Heart left ventricle (tissue), 16 donors: ENCODE results near the gene RIMKLA. TPM values are rescaled to one million over a fixed set of nuclear protein-coding genes. Genes with fewer than 3 reads are reported as not detected.
A peak's percentile ranks its signal among the peaks of the same experiment; 100 is the strongest.

Experiments used
- ATAC-seq, 4 donors: fragments of 200-7000 bp; cut with Tn5 transposase; one replicate each; pipeline ENCODE4 v1.9.1; 2020 to 2022; ENCODE audit warnings: moderate library complexity in 4 of 4, mild to moderate bottlenecking in 3 of 4, moderate number of reproducible peaks in 1 of 4
- DNase-seq, 5 donors: peaks; one replicate each; pipeline ENCODE4 v3.0.0-alpha.2; 2020
- H3K27ac ChIP-seq, 12 donors: fragments of 200-600 bp; sonication (generic) in 4 of 12; one replicate each; pipeline versions ENCODE4 v1.5.0 to v1.8.0; 2016 to 2022; ENCODE audit warnings: mild to moderate bottlenecking in 2 of 12
- H3K27me3 ChIP-seq, 9 donors: fragments of 200-600 bp; sonication (generic) in 2 of 9; one replicate each; pipeline versions ENCODE4 v1.5.1 to v1.8.0; 2016 to 2022; ENCODE audit warnings: mild to moderate bottlenecking in 3 of 9
- H3K36me3 ChIP-seq, 9 donors: fragments of 200-600 bp; sonication (generic) in 2 of 9; one replicate each; pipeline versions ENCODE4 v1.5.0 to v1.8.0; 2018 to 2022; ENCODE audit warnings: mild to moderate bottlenecking in 2 of 9
- H3K4me1 ChIP-seq, 12 donors: fragments of 200-600 bp; sonication (generic) in 4 of 12; one replicate each; pipeline versions ENCODE4 v1.5.0 to v1.8.0; 2016 to 2022; ENCODE audit warnings: mild to moderate bottlenecking in 3 of 12
- H3K4me3 ChIP-seq, 12 donors: fragments of 200-600 bp; sonication (generic) in 4 of 12; one replicate each; pipeline versions ENCODE4 v1.5.0 to v1.8.0; 2017 to 2022; ENCODE audit warnings: mild to moderate bottlenecking in 9 of 12, moderate library complexity in 4 of 12
- H3K9me3 ChIP-seq, 12 donors: fragments of 200-600 bp; sonication (generic) in 4 of 12; one replicate each; pipeline versions ENCODE4 v1.5.0 to v1.8.0; 2016 to 2022; ENCODE audit warnings: mild to moderate bottlenecking in 1 of 12
- POLR2A ChIP-seq, 2 donors: fragments of 450-650 bp; IDR thresholded peaks; one replicate each; pipeline ENCODE4 v1.6.1; 2017; ENCODE audit warnings: antibody characterized with exemption in 2 of 2, mild to moderate bottlenecking in 2 of 2, moderate library complexity in 2 of 2
- WGBS, 4 donors: extraction: QIAGEN DNeasy Blood & Tissue Kit in 2 of 4; methylation state at CpG; one replicate each; pipeline versions ENCODE4 v1.1.5 to v1.1.7; 2013 to 2018; 5-methylcytosine and 5-hydroxymethylcytosine counted together
- intact Hi-C, 10 donors: fragments of 100-400 bp; cut with DNase I; formaldehyde crosslinking; loops; one replicate each; pipeline versions ENCODE4 v1.11.1 to v1.14.2; 2022
- polyA plus RNA-seq, 2 donors: library from polyadenylated mRNA; stranded (reverse); fragments of 200-250 nt; gene quantifications; one replicate each; pipeline ENCODE4 v1.2.3, GENCODE V29; 2013
- total RNA-seq, 9 donors: library from RNA; depleted of rRNA in 2 of 9; stranded (reverse); fragments of >200 nt in 2 of 9; fragmentation: NEBNext Ultra II Directional in 3 of 9; extraction: Animal tissue kit (Norgen Biotek cat#: 25700) in 3 of 9; gene quantifications; one replicate each; pipeline versions ENCODE4 v1.1.0 to v1.2.4, GENCODE V29; 2016 to 2023
- TF ChIP-seq, protein P1 (sequence below), 12 donors: fragments of 200-600 bp; sonication (generic) in 4 of 12; IDR thresholded peaks; one replicate each; pipeline versions ENCODE4 v1.5.0 to v1.8.0; 2018 to 2022; ENCODE audit warnings: antibody characterized with exemption in 12 of 12, mild to moderate bottlenecking in 5 of 12
- donor health status: ischemic (EF 13 %, LVEDD 7.1; RV severe dilation, severe dysfunction).
- donor health status: healthy with polysubstance abuse.
- donor health status: DM: no; HTN: yes; CAD: no.
- donor health status: DM: no; HTN: no; CAD: no.
- donor health status: ischemic (EF 25% LVEDD 6.9; RV normal size, moderate dysfunction).
- donor health status: ischemic (EF 25% LVEDD 5.7; RV mildly dilated, moderate dysfunction).
- donor health status: healthy.
- donor health status: DM: yes; HTN: yes; CAD: no.
- donor health status: ischemic (EF 35%, LVEDD 5.7; RV mildly dilated, moderate dysfunction).
- donor health status: nonischemic (EF 11% LVEDD 7.7; RV severe dilation, severe dysfunction).
- donor health status: DM: yes; HTN: yes; CAD: no.
- donor health status: PGD.
- donor health status: ischemic (EF 29% LVEDD 5.4; RV normal size, mild dysfunction).
- donor health status: nonischemic (EF 23%, LVEDD 6.1; RV moderate dilation, normal function).

The RIMKLA gene
- total and polyA plus RNA-seq, 11 donors = 2.3 to 15.3 (median 8.2) TPM

DNA sequence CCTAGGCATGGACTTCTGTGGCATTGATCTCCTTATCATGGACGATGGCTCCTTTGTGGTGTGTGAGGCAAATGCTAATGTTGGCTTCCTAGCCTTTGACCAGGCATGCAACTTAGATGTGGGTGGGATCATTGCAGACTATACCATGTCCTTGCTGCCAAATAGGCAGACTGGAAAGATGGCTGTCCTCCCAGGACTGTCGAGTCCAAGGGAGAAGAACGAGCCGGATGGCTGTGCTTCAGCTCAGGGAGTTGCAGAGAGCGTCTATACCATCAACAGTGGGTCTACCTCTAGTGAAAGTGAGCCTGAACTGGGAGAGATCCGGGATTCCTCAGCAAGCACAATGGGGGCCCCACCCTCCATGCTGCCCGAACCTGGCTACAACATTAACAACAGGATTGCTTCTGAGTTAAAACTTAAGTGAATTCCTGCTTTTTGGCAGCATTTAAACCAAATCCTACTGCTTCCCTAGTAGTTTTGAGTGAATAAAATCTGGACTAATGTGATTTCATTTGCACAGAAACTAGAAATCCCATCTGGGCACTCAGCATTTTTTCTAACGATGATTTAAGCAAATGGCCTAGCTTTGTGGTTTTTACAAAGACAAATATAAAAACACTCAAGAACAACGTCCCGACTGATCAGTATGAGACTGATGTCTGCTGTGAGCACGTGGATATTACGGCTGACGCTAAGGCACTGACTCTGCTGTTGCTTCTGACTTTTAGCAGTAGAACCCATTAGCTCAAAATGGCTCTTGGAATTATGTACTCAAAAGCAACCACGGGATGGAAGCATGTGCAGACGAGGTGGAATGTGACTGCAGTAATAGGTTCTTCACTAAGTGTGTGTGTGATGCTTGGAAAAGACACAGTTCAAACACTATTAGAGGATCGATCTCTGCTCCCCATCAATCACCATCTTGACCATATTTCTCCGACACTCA, 34.2 kb downstream of the RIMKLA start:
- Histone ChIP-seq H3K27ac (no peak overlapping the region), H3K9me3 (no peaks in the 10 kb centered on the region), H3K36me3 (no peaks in the 10 kb centered on the region), H3K27me3 (no peaks in the 10 kb centered on the region), H3K4me1 (peaks cover 0 to 15% (median 4%) of the 10 kb centered on the region in 12 donors), H3K4me3 (no peak overlapping the region)
- 88 to 91% (median 88%) methylated on average over 17 of the region's 17 CpGs for WGBS, 4 donors
- no peak for ATAC-seq
- intact Hi-C loops = no loop called here
- TF ChIP-seq POLR2A (IDR thresholded peaks at IDR 0.05) = no peak
- TF ChIP-seq, protein P1, sequence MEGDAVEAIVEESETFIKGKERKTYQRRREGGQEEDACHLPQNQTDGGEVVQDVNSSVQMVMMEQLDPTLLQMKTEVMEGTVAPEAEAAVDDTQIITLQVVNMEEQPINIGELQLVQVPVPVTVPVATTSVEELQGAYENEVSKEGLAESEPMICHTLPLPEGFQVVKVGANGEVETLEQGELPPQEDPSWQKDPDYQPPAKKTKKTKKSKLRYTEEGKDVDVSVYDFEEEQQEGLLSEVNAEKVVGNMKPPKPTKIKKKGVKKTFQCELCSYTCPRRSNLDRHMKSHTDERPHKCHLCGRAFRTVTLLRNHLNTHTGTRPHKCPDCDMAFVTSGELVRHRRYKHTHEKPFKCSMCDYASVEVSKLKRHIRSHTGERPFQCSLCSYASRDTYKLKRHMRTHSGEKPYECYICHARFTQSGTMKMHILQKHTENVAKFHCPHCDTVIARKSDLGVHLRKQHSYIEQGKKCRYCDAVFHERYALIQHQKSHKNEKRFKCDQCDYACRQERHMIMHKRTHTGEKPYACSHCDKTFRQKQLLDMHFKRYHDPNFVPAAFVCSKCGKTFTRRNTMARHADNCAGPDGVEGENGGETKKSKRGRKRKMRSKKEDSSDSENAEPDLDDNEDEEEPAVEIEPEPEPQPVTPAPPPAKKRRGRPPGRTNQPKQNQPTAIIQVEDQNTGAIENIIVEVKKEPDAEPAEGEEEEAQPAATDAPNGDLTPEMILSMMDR (IDR thresholded peaks at IDR 0.05) = no peak
- no peak for DNase-seq

DNA sequence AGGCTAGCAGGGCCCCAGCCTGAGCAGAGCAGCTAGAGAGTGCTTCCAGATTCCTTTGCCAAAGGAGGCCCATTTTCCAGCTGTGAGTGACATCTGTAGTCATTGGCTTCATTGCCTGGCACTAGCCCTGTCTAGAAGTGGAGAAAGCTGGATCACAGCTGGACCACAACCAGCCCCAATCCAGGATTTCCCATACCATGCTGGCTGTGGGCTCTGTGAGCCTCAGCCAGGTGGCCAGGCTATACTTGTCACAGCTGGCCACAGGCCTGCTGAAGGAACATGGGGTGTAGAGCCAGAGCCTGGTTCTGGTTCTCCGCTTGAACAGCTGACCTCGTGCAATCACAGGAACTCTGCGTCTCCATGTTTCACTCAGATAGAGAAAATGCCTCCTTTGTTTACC, 36.6 kb downstream of the RIMKLA start:
- Histone ChIP-seq H3K27ac (no peak overlapping the region), H3K4me1 (peaks cover 0 to 33% (median 13%) of the 10 kb centered on the region in 12 donors), H3K27me3 (no peaks in the 10 kb centered on the region), H3K9me3 (no peaks in the 10 kb centered on the region), H3K4me3 (no peak overlapping the region), H3K36me3 (no peaks in the 10 kb centered on the region)
- TF ChIP-seq POLR2A (IDR thresholded peaks at IDR 0.05) = no peak
- TF ChIP-seq, protein P1 (IDR thresholded peaks at IDR 0.05) = no peak
- ATAC-seq (peak in 3 of 4 donors; percentile 20 to 44 (median 41)), DNase-seq (peak in 1 of 5 donors; percentile 52)
- intact Hi-C loops = no loop called here
- 35 to 65% (median 44%) methylated on average over 3 of the region's 3 CpGs for WGBS, 4 donors

DNA sequence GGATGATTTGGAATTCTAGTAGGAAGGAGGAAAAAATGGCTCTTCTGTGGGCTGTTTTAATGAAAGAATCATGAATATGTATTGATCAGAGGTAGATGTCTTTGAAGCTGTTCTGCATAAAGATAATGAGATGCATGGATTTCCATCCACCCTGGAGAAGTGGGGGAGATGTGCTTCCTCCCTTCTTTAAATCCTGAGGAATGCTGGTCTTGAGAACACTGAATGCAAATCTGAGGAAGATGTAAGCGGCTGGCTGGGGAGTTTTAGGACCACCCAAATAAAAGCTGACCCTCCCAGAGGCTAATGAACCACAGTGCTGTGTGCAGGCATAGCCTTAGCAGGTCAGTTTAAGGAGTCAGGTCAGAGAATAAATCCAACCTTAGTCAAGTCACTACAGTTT, 37.9 kb downstream of the RIMKLA start:
- peaks cover 0 to 36% (median 13%) of the 10 kb centered on the region in 12 donors for H3K4me1 ChIP-seq
- 70 to 98% (median 89%) methylated on average over 1 of the region's 1 CpG for WGBS, 4 donors
- intact Hi-C loops = no loop called here
- no peak for ATAC-seq
- no peaks in the 10 kb centered on the region for H3K9me3 ChIP-seq
- H3K27me3 ChIP-seq = no peaks in the 10 kb centered on the region
- H3K36me3 ChIP-seq = no peaks in the 10 kb centered on the region
- peak overlapping the region in 4 of 12 donors; percentile 13 to 73 (median 68) for H3K27ac ChIP-seq
- DNase-seq = no peak
- no peak overlapping the region for H3K4me3 ChIP-seq
- no peak for TF ChIP-seq POLR2A (IDR thresholded peaks at IDR 0.05)
- TF ChIP-seq, protein P1 (IDR thresholded peaks at IDR 0.05) = no peak

DNA sequence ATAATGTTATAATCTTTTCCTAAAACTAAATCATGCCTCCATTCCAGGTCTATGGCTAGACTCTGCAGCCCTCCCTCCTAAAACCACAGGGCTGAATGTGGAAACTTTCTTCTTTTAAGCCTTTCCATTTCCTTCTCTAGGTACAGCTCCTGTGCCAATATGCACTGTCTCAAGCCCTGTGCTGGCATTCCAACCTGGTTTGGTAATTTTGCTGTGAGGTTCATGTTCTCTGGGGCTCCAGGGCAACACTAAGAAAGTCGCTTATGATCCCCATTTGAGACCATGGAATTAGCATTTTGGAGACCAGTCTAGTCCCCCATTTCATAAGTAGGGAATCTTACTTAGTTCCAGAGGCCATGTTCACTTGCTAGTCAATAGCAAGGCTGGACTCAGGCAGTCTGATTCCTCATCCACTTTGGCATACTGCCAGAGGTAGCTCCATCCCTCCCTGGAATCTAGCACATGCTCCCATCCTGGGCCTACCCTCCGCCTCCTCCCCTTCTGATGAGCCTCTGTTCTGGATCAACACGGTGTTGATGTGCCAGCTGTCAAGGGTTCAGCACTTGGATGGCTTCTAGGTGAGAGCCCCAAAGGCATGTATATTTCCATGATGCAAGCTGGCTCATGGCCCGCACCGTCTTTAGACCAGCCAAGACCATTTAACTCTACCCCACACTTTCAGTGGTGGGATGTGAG, 38.7 kb downstream of the RIMKLA start:
- peak; percentile 85 to 93 (median 92) for ATAC-seq
- Histone ChIP-seq H3K9me3 (no peaks in the 10 kb centered on the region), H3K4me3 (no peak overlapping the region), H3K36me3 (no peaks in the 10 kb centered on the region), H3K27me3 (no peaks in the 10 kb centered on the region), H3K27ac (peak overlapping the region in 10 of 12 donors; percentile 43 to 73 (median 67)), H3K4me1 (peaks cover 0 to 36% (median 13%) of the 10 kb centered on the region in 12 donors)
- intact Hi-C loops = no loop called here
- DNase-seq = peak in 4 of 5 donors; percentile 70 to 92 (median 81)
- no peak for TF ChIP-seq POLR2A (IDR thresholded peaks at IDR 0.05)
- TF ChIP-seq, protein P1 (IDR thresholded peaks at IDR 0.05) = no peak
- 37 to 65% (median 51%) methylated on average over 5 of the region's 5 CpGs for WGBS, 4 donors
